Endometrial microvascular endothelial cells (primary cell): Measurements from ENCODE around the gene KCNMA1. TPM values are rescaled to one million over a fixed set of nuclear protein-coding genes. Genes with fewer than 3 reads are reported as not detected.

Experiments
- in situ Hi-C: cut with HindIII; loops from 2 replicates; pipeline ENCODE4 v1.10.0; 2017; ENCODE audit warnings: low sequenced_read_pairs, low pct_unique_long_range_greater_than_20kb; ENCODE audit errors: inconsistent ontology term
- total RNA-seq: library from RNA; depleted of rRNA; stranded (reverse); fragments of >200 nt; gene quantifications from one replicate; pipeline ENCODE4 v1.2.3, GENCODE V29; 2015; ENCODE audit errors: inconsistent ontology term

KCNMA1 gene
- total RNA-seq, 1 donor from 2014 or later = 0.09 TPM

GRCh38 chr10:77075926-77076325 is 561.7 kb downstream of the KCNMA1 start:
- in situ Hi-C loops = no loop called here

- in situ Hi-C loops = no loop called here
Measured at GRCh38 chr10:77074104-77074624, 563.4 kb downstream of the KCNMA1 start.

GRCh38 chr10:77073663-77073960 is 564.0 kb downstream of the KCNMA1 start:
- in situ Hi-C loops = no loop called here

GRCh38 chr10:77072836-77073662 is 564.6 kb downstream of the KCNMA1 start:
- in situ Hi-C loops = no loop called here

- in situ Hi-C loops = no loop called here
Measured at GRCh38 chr10:77072361-77072835, 565.2 kb downstream of the KCNMA1 start.

GRCh38 chr10:77071956-77072355 is 565.7 kb downstream of the KCNMA1 start:
- in situ Hi-C loops = no loop called here

GRCh38 chr10:77071001-77071511 is 566.6 kb downstream of the KCNMA1 start:
- in situ Hi-C loops = no loop called here

- in situ Hi-C loops = no loop called here
Measured at GRCh38 chr10:77070346-77070745, 567.3 kb downstream of the KCNMA1 start.

- in situ Hi-C loops = no loop called here
Measured at GRCh38 chr10:77068969-77069368, 568.6 kb downstream of the KCNMA1 start.

- in situ Hi-C loops = no loop called here
Measured at GRCh38 chr10:77068272-77068671, 569.3 kb downstream of the KCNMA1 start.

GRCh38 chr10:77062381-77062780 is 575.2 kb downstream of the KCNMA1 start:
- in situ Hi-C loops = no loop called here

- in situ Hi-C loops = no loop called here
Measured at GRCh38 chr10:77060913-77061312, 576.7 kb downstream of the KCNMA1 start.

- in situ Hi-C loops = no loop called here
Measured at GRCh38 chr10:77056650-77057049, 581.0 kb downstream of the KCNMA1 start.

GRCh38 chr10:77052593-77052992 is 585.0 kb downstream of the KCNMA1 start:
- in situ Hi-C loops = no loop called here

GRCh38 chr10:77051837-77052236 is 585.8 kb downstream of the KCNMA1 start:
- in situ Hi-C loops = no loop called here

GRCh38 chr10:77049896-77050295 is 587.7 kb downstream of the KCNMA1 start:
- in situ Hi-C loops = no loop called here

GRCh38 chr10:77049146-77049545 is 588.5 kb downstream of the KCNMA1 start:
- in situ Hi-C loops = no loop called here

- in situ Hi-C loops = no loop called here
Measured at GRCh38 chr10:77045085-77045484, 592.5 kb downstream of the KCNMA1 start.

- in situ Hi-C loops = no loop called here
Measured at GRCh38 chr10:77043420-77043763, 594.2 kb downstream of the KCNMA1 start.

- in situ Hi-C loops = no loop called here
Measured at GRCh38 chr10:77042706-77043419, 594.7 kb downstream of the KCNMA1 start.
